RWPE2 (cell line): ENCODE measurements around the gene ZNF521.

ENCODE experiments used
- ATAC-seq: fragments of 200-7000 bp; cut with Tn5 transposase; 3 replicates; pipeline ENCODE4 v1.9.1; 2021; ENCODE audit warnings: low read depth
- DNase-seq: peaks from one replicate; pipeline ENCODE4 v3.0.0-alpha.2; 2020; ENCODE audit warnings: low spot score
- H3K27ac ChIP-seq: fragments of 450-650 bp; 2 replicates; pipeline ENCODE4 v1.5.1; 2017; ENCODE audit warnings: mild to moderate bottlenecking; ENCODE audit not compliant: poor library complexity, severe bottlenecking
- H3K27me3 ChIP-seq: fragments of 250-450 bp; sonication (Bioruptor Pico); 2 replicates; pipeline ENCODE4 v1.5.1; 2021; ENCODE audit warnings: mild to moderate bottlenecking, moderate library complexity; ENCODE audit not compliant: insufficient read depth, poor library complexity, severe bottlenecking
- H3K36me3 ChIP-seq: fragments of 250-450 bp; sonication (Bioruptor Pico); 2 replicates; pipeline ENCODE4 v1.5.1; 2020; ENCODE audit warnings: low read depth, mild to moderate bottlenecking, moderate library complexity
- H3K4me1 ChIP-seq: fragments of 250-450 bp; sonication (Bioruptor Pico); 2 replicates; pipeline ENCODE4 v1.5.1; 2021; ENCODE audit warnings: mild to moderate bottlenecking, moderate library complexity; ENCODE audit not compliant: insufficient read depth, poor library complexity, severe bottlenecking
- H3K4me3 ChIP-seq: fragments of 250-450 bp; sonication (Bioruptor Pico); 2 replicates; pipeline ENCODE4 v1.5.1; 2021; ENCODE audit warnings: mild to moderate bottlenecking, moderate library complexity; ENCODE audit not compliant: severe bottlenecking
- H3K9me3 ChIP-seq: fragments of 250-450 bp; sonication (Bioruptor Pico); 2 replicates; pipeline ENCODE4 v1.5.1; 2021; ENCODE audit warnings: mild to moderate bottlenecking, moderate library complexity; ENCODE audit not compliant: severe bottlenecking
- CTCF ChIP-seq: fragments of 450-650 bp; IDR thresholded peaks from one replicate; pipeline ENCODE4 v1.5.1; 2017; ENCODE audit warnings: mild to moderate bottlenecking, moderate library complexity; ENCODE audit not compliant: poor library complexity, severe bottlenecking

ZNF521 gene

GRCh38 chr18:25316381-25317018, 35.5 kb downstream of the ZNF521 start:
- H3K27ac ChIP-seq = no peak overlapping the region
- no peaks in the 10 kb centered on the region for H3K4me1 ChIP-seq
- peaks cover 2% of the 10 kb centered on the region for H3K27me3 ChIP-seq
- H3K9me3 ChIP-seq = no peaks in the 10 kb centered on the region
- DNase-seq (no peak), ATAC-seq (no peak)
- no peak for TF ChIP-seq CTCF
- H3K36me3 ChIP-seq = no peaks in the 10 kb centered on the region
- no peak overlapping the region for H3K4me3 ChIP-seq

- Histone ChIP-seq H3K4me3 (no peak overlapping the region), H3K27me3 (peaks cover 2% of the 10 kb centered on the region), H3K9me3 (no peaks in the 10 kb centered on the region), H3K36me3 (no peaks in the 10 kb centered on the region), H3K27ac (no peak overlapping the region), H3K4me1 (no peaks in the 10 kb centered on the region)
- TF ChIP-seq CTCF = no peak
- DNase-seq (no peak), ATAC-seq (no peak)
Measured at GRCh38 chr18:25314838-25315190, 37.2 kb downstream of the ZNF521 start.

- Histone ChIP-seq H3K36me3 (no peaks in the 10 kb centered on the region), H3K9me3 (no peaks in the 10 kb centered on the region), H3K27me3 (peaks cover 2% of the 10 kb centered on the region), H3K27ac (no peak overlapping the region), H3K4me1 (no peaks in the 10 kb centered on the region), H3K4me3 (no peak overlapping the region)
- DNase-seq = no peak
- no peak for TF ChIP-seq CTCF
- no peak for ATAC-seq
Measured at GRCh38 chr18:25314151-25314837, 37.7 kb downstream of the ZNF521 start.

- H3K4me3 ChIP-seq = no peak overlapping the region
- DNase-seq (no peak), ATAC-seq (no peak)
- peaks cover 2% of the 10 kb centered on the region for H3K27me3 ChIP-seq
- no peaks in the 10 kb centered on the region for H3K9me3 ChIP-seq
- H3K27ac ChIP-seq = no peak overlapping the region
- no peak for TF ChIP-seq CTCF
- no peaks in the 10 kb centered on the region for H3K4me1 ChIP-seq
- no peaks in the 10 kb centered on the region for H3K36me3 ChIP-seq
Measured at GRCh38 chr18:25313268-25313667, 38.7 kb downstream of the ZNF521 start.

- no peak for ATAC-seq
- H3K27ac ChIP-seq = no peak overlapping the region
- no peaks in the 10 kb centered on the region for H3K36me3 ChIP-seq
- no peak for DNase-seq
- H3K27me3 ChIP-seq = peaks cover 2% of the 10 kb centered on the region
- no peaks in the 10 kb centered on the region for H3K4me1 ChIP-seq
- no peaks in the 10 kb centered on the region for H3K9me3 ChIP-seq
- TF ChIP-seq CTCF = peak; percentile 24
- no peak overlapping the region for H3K4me3 ChIP-seq
Measured at GRCh38 chr18:25310045-25310444, 41.9 kb downstream of the ZNF521 start.
